ENCODE measurements around the gene PROM1.

PROM1 gene

DNA sequence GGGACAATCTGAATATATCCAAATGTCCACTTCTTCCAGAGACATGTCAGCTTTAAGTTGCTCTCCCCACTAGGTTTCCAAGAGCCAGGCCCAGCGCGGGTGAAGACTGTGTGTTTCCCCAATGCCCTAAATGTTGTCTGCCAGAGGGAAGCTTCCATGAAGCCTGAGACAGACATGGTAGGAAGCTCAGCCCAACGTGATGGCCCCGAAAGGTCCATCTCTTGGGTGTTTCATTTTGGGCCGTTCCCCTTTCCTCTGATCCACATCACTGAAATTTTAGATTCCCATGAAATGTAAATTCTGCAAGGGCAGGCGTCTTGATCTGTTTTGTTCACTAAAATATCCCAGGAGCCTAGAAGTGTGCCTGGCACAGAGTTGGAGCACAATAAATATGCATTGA lies 25.4 kb upstream of the PROM1 start:
- DNase-seq (ENCODE audit: low read depth in 2 of 2), result no peak

DNA sequence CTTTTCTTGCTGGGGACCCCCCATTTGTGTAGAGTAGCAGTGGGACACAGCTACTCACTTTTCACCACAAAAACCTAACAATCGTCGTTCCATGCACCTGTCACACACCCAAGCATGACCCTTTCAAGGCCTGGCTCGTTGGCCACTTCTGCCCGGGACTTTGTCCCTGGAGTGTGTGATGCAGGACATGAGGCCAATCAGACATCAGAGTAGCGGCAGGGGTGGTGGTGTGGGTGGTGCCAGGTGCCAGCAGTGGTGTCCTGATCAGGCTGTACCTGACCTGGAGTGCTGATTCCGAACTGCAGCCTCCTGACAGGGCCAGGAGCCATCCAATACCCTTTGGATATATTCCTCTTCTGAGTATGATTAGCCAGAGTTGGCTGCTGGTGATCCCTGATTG lies 23.1 kb upstream of the PROM1 start:
- DNase-seq (ENCODE audit: low read depth in 2 of 2), result no peak

DNA sequence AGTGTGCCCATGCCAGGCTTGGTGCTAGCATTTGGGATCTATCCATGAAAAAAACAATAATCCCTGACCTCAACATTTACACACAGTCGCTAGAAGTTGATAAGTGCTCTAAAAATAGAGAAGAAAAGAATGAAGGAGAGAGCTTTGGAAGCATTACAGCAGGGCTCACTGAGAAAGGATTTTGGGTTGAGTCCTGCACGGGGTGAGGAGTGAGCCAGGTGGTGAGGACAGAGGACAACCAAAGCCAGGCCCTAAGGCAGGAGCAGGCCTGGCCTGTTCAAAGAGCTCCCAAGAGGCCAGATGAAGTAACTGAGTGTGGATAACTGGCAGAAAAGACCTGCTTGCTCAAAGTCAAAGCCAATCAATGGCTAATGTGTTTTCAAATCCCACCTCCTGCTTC lies 20.7 kb upstream of the PROM1 start:
- no peak for DNase-seq (ENCODE audit: low read depth in 2 of 2)

DNA sequence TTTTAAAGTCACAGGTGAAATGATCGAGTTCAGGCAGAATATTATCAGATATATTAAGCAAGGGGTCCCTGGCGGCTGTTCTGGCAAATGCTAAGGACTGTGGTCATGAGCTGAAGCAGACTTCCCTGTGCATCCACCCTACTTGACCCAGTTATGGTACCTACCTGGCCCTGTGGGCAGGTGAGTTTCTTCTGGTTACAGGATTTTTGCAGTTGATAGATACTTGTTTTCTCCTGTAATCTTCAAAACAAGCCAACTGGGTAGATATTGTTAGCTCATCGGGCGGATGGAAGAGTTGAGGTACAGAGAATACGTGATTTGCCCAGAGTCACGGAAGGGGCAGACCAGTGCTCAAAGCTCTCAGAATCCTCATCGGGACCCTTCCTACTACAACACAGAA lies 18.5 kb upstream of the PROM1 start:
- DNase-seq (ENCODE audit: low read depth in 2 of 2), result no peak

DNA sequence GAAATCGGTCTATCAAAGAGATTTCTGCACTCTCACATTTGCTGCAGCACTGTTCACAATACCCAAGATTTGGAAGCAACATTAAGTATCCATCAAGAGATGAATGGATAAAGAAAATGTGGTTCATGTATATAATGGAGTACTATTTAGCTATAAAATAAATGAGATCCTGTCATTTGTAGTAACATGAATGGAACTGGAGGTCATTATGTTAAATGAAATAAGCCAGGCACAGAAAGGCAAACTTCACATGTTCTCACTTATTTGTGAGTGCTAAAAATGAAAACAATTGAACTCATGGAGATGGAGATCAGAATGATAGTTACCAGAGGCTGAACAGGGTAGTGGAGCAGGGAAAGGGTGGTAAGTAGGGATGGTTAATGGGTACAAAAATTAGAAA lies 17.0 kb upstream of the PROM1 start:
- no peak for DNase-seq (ENCODE audit: low read depth in 2 of 2)

DNA sequence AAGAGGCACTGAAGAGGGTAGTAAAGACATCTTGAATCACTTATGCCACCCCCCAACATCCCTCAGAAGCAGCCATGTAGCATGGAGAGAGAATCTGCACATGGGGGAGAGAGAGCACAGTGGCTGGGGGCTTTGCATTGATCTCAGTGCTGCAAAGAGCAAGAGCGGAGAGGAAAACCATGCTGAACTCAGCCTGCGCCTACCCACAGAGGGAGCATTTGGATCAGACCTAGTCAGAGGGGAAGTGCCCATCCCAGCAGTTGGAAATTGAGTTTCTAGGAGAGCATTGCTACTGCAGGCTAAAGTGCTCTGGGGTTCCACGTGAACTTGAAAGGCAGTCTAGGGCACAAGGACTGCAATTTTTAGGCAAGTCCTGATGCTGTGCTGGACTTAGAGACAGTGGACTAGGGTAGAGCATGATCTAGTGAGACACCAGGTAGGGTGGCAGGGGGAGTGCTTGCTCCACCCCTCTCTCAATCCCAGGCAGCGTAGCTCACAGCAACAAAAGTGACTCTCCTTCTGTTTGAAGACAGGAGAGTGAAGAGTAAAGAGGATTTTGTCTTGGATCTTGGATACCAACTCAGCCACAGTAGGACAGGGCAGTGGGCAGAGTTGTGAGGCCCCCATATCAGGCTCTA lies 9.0 kb upstream of the PROM1 start:
- no peak for DNase-seq (ENCODE audit: low read depth in 2 of 2)

DNA sequence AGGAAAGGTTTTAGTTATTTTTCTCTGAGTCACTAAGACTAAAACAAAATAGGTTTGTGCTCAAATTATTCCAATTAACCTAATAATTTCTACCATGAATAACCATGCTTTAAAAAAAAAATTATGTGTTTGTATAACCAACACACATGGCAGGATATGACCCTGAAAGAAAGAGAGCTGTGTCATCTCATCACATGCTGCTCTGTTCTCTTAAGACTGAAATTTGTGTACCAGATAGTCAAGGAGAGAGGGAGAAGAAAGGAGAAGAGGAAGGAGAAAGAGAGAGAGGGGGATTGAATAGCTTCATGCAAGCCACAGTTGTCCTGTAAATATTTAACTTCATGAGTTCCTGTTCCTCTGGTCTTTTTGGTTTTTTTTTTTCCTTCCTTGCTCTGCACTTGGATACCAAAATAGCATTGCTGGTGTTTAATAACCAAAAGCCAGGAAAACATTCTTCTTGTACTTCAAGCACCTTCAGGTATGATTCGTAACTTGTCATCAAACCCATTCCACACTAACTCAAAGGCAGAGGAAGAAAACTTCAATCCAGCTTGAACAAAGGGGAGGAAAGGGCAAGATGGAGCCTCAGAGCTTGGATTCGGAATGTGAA lies 6.4 kb upstream of the PROM1 start:
- no peak for DNase-seq (ENCODE audit: low read depth in 2 of 2)

DNA sequence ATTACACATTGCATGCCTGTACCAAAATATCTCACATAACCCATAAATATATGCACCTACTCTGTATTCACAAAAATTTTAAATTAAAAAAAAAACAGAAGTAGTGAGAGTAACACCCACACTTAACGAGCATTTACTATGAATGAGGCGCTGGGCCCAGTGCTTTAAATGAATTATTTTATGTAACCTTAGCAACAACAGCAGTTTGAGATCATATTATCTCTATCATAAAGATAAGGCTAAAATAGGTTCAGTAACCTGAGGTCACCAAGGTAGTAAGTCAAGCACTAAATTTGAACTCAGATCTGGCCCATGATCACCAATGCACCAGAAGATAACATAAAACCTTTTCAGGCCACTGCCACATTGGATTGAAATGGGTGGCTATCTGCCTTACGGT lies 5.3 kb upstream of the PROM1 start:
- DNase-seq (ENCODE audit: low read depth in 2 of 2), result no peak

DNA sequence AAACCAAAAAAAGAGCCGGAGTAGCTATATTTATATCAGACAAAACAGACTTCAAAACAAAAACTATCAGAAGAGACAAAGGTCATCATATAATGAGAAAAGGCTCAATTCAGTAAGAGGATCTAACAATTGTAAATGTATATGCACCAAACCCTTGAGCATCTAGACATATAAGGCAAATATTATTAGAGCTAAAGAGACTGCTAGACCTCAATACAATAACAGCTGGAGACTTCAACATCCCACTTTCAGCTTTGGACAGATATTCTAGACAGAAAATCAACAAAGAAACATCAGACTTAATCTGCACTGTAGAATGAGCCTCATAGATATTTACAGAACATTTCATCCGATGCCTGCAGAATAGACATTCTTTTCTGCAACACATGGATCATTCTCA lies 4.8 kb upstream of the PROM1 start:
- no peak for DNase-seq (ENCODE audit: low read depth in 2 of 2)

DNA sequence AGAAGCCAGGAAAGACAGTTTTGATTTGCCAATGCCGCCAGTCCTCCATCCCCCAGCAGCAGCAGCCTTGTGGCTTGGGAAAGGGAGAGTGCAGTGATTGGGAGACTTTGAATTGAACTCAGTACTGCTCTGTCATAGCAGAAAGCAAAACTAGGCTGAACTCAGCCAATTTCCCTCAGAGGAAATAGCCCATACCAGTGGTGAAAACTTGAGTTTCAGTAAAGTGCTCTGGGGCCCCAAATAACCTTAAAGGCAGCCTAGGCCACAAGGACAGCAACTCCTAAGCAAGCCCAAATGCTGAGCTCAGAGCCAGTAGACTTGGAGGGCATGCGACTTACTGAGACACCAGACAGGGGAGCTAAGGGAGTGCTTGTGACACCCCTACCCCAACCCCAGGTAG lies 2.0 kb upstream of the PROM1 start:
- no peak for DNase-seq (ENCODE audit: low read depth in 2 of 2)

DNA sequence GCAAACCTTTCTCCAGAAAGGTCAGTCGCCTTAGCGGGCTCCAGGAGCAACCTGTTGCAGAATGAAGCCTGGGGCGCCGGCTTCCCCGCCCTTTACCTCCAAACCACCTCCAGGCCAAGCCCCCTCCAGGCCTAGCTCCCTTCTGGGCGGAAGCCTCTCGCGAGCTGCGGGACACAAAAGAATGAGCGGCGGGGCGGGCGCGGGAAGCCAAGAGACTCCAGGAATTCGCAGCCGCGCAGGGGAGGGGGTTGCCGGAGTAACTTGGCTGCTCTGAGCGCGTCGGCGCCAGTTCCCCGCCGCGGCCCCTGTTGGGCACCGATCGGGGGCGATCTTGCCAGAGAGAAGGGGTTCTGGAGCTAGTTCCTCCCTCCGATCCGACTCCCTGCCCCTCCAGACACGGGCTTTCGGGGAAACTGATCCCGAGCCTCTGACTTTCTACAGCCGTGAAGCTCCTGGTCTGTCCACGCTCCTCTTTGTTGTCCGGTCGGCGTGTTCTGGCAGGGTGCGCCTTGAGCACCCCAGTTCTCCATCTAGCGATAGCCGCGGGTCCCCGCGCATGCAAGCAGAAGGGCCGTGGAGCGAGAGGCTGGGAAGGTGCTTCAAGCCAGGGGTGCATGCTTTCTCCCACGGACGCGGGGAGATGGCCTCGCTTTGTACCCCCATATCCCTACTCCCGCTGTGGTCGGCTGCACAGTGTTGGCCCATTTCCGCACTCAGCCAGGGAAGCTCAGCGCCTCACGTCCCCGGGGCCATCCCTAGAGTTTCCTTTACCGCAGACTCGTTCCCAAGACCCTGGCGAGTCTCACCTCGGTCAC lies 1.2 kb downstream of the PROM1 start:
- DNase-seq (ENCODE audit: low read depth in 2 of 2), result no peak

DNA sequence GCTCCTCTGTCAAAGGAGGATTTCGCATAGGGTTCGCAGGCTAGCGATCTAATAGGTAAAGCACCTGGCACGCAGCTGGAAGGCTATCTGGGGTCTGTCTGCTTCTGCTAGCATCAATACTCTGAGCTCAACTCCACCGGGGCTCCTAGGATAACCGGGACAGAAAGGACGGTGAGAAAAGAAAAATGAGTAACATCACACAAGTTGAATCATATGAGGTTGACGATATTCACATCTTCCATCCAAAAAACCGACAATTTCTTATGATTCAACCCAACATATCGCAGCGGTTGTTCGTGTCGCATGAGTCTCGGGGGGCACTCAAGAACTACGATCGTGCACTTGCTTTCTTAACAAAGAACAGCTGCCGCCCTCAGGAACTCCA lies 1.8 kb downstream of the PROM1 start:
- DNase-seq (ENCODE audit: low read depth in 2 of 2), result no peak

DNA sequence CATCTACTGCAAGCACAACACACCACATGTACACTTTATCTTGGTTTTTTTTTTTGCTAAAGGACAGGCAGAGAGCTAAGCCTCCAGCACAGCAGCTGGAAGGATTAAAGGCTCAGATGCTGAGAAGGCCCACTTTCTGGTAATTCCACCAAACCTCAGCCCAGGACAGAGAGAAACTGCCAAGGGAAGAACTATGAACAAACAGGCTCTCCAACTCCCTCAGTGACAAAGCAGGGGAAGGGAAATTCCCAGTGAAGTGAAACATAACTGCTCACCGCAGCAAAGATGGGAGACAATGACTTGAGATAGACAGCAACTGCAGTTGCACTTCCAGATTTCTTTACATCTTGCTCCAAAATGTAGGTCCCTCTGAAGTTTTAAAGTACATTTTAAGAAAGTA lies 4.8 kb downstream of the PROM1 start:
- no peak for DNase-seq (ENCODE audit: low read depth in 2 of 2)

DNA sequence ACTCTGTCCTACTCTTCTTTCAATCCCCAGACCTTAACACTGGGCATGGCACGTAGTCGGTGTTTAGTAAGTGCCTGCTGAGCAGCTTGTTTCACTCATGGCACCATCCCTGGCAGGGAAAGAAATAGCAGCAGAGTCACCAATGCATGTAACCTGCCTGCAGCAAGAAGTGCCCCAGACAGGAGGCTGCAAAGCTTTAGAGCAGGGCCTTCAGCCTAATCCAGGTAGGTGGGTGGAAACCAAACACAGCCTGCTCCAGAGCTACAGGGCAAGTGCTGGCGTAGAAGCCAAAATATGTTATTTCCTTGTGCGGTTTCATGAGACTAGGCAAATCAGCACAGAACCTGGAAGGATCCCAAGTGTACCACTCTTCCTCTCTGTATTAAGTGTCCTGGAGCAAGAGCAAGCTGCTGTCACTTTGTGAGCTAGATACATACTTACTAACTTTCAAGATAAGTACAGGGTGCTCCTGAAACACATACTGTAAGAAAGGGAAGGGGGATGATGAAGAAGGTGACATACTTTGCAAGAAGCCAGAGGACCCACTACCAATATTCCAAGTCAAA lies 5.5 kb downstream of the PROM1 start:
- no peak for DNase-seq (ENCODE audit: low read depth in 2 of 2)

DNA sequence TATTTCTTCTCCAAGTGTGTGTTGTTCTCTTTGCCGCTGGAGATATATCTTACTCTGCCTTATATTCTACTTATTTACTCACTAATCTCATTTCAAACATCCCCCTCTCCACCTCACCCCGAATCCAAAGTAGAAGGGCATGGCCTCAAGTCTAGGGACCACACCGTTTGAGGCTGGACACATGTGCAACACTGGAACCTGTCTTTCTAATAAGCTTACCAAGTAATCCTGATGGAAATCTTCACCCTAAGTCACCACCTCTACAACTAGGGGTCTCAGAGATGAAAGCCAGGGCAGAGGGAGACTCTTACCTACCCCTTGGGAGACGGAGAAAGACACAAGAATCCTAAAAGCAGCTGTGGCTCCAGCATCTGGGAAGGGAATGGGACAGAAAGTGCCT lies 6.0 kb downstream of the PROM1 start:
- DNase-seq (ENCODE audit: low read depth in 2 of 2), result no peak

DNA sequence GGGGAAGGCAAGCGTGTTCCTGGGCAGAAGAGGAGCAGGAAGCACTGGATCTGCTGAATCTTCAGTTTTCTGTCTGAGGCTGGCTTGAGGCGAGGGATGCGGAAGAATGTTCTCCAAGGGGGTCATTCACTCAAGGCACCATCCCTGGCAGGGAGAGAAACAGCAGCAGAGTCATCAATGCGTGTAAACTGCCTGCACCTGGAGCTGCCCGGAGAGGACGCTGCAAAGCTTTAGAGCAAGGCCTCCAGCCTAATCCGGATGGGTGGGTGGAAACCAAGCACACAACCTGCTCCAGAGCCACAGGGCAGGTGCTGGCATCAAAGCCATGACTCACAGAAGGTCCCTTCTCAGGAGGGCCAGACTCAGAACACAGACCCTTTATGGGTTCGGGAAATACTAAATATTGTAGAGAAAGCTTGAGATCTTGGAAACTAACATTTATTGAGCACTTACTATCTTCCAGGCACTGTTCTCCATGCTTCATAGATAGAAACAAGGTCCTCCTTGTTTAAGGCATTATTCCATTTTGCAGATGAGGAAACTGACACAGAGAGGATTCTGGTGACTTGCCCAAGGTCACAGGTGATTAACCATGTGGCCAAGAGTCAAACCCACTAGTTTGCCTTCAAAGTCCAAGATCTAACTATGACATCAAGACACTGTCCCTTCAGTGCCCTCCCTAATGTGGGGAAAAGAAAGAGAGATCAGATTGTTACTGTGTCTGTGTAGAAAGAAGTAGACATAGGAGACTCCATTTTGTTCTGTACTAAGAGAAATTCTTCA lies 7.7 kb downstream of the PROM1 start:
- DNase-seq (ENCODE audit: low read depth in 2 of 2), result no peak

DNA sequence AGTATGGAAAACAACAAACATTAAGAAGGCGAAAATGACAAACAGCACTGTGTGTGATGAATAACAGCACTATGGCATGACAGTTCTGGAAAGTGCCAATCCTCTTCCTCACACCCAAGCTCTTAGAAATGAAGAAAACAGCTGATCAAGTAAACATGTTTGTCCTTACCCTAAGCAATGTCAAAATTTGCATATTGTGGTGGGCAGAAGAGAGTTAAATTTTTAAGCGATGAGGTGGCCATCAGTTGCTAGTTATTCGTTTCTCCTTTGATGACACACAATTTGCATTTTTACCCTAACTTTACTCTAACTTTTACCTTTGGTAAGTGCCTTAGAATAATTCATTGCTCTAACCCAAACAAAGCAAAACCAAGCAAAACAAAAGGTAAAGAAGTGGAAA lies 8.8 kb downstream of the PROM1 start:
- DNase-seq (ENCODE audit: low read depth in 2 of 2), result no peak

DNA sequence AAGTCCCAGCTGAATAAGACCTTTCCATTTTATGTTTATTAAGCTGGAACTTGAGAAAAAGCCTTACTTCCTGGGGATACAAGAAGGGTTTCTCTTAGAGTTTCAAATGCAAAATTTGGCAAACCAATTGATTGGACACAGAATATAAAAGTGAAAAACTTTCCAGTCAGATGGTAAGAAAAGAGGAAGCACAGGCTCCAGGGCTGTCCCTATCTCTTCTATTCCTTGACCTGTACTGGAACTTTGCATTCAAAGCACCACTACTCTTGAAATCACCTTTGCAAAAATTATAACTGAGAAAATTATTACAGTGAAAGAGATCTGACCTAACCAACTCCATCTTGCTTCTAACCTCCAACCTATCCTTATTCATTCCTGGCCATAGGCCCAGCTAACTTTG lies 11.7 kb downstream of the PROM1 start:
- no peak for DNase-seq (ENCODE audit: low read depth in 2 of 2)

DNA sequence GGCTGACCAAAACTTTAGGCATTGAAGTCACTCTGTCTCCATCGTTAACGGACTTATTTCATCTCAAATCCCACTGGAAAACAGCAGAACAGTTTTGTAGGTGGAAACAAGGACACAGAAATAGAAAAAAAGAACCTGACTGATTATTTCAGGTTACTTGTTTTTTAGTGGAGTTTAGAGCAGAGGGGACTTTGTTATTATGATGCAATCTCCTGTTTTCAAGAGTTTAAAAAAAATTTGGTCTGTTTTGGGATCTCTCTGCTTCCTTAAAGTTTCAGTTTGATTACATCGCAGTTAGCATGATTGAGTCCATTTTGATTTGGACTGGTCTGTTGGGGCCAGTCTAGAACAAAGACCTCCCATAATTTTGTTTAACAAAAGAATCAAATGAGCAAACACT lies 13.6 kb downstream of the PROM1 start:
- DNase-seq (ENCODE audit: low read depth in 2 of 2), result no peak

DNA sequence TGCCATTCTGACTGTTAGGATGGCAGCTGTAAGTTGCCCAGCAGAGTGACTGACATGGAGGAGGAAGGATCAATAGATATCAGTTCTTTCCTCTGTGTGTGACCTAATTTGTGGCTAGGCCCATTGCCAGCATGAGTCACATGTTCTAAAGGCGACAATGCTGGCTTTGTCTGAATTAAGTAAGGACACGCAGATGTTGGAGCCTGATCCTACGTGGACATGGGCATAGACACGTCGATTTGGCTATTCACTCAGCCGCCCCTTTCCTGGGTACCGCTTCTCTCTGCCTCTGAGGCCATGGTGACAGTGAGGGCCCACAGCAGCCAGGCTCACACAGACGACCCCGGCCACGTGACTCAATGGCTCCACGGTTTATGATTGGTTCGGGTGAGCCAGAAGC lies 16.3 kb downstream of the PROM1 start:
- DNase-seq (ENCODE audit: low read depth in 2 of 2), result no peak

DNA sequence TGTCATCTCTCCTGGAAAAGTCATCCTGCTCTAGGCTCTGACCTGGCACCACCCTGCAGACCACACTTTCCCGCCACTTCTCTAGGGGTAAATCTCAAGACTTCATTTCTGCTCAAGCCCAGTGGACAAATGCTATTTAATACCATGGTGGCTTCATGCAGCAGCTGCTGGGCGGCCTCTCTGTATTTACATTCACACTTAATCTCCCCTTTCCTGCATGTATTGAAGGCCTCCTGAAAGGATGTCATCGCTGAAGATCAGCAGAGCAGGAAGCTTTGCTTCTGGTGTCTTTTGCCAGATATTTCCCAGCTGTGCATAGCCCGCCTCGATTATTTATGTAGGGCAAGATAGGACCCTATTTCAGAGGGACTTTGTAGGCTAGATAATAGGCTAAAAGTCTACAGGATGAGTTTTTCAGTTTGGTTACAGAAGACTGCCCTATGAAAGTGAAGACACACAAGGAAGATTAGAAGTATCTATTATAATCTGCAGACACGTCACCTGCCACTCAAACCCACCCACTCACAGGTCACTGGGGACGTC lies 17.2 kb downstream of the PROM1 start:
- DNase-seq (ENCODE audit: low read depth in 2 of 2), result no peak

DNA sequence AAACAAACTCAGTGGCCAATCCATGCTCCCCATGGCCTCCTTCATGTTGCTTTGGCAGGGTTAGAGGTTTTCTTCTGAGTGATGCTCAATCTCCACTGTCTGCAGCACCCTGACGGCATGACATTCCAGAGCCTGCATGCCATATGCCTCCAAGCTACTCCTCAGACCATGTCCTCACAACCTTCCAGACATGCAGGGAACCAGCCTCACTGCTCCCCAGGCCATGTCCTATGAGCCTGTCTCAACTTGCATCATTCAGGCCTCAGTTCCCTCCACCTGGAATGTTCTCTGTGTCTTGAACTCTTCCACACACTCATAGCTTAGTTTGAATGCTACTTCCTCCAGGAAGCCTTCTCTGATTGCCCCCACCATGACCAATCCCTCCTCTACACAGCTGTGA lies 18.8 kb downstream of the PROM1 start:
- no peak for DNase-seq (ENCODE audit: low read depth in 2 of 2)

Measured in activated CD8-positive, alpha-beta memory T cell treated with anti-CD3 and anti-CD28 coated beads for 4 hours (primary cell).